ENCODE results near the gene CD68.
"Not testable (repeated sequence)": the region's sequence is repeated elsewhere in the genome, so short reads cannot be mapped to it uniquely, and the experiment has no call there.

The CD68 gene

DNA sequence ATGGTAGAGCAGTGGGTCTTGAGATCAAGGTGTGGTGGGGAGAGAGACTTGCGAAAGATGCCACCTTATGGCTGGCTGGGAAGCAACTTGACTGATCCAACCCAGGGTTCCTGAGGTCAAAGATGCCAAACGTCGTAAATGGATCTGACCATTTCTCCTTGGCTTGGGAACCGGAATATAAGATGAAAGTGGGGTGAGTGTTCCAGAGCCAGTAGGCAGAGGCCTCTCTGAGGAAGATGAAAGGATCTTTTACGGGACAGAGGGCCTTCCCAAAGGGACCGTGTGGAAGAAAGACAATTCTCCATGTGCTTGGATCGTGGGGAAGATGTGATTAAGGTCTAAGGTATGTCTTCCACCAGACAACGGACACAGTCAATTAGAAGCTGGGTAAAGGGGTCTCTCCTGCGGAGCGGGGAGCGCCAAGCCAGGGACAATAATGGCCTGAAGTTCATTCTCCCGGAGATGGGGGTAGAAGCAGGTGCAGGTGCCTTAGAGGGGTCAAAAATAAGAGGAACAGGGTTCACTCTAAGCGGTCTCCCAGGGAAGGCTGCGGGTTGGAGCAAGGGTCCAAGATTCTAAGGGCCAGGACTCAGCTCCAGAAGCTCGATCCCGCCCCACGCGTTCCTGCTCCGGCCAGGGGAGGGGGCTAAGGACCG, 34.5 kb downstream of the CD68 start:
- DNase-seq (ENCODE audit: low spot score): no peak

DNA sequence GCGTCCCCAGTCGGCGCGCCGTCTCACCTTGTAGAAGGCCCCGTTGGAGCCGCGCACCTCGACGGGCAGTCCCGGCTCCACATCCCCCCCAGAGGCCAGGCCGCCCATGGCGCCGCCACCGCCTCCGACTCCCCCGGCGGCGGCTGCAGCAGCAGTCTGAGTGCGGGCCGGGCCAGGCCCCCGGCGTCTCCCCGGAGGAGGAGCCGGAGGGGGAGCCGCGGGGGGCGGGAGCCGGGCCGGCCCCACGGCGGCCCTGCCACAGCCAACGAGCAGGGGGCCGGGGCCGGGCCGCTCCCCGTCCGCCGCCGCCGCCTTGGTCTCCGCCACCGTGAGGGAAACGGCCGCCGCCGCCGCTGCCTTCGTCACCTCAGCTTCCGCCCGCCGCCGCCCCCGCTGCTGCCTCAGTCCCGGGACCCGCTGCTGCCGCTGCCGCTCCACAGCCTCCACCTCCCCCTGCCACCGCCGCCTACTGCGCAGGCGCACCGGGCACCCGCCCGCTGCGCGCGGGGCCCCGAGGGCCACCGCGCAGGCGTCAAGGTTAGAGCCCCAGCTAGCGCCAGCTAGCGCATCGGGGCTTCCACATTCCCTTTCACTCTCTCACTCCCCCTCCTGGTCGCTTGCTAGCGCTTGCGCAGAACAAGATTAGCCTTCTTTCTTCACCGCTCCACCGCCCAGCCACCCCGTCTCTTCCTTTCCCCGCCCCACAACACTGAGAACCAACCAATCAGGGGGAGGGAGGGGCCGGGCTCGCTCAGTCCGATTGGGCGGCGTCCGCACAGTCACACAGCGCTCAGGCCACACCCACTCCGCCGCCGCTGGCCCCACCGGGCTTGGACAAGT, 35.2 kb downstream of the CD68 start, which contains the start of gene FXR2:
TSS of gene FXR2 (minus strand) at position 473 of the 840 bp plus-strand sequence. CDS start at position 108, 365 bp downstream.
- DNase-seq (ENCODE audit: low spot score): peak; percentile 100

DNA sequence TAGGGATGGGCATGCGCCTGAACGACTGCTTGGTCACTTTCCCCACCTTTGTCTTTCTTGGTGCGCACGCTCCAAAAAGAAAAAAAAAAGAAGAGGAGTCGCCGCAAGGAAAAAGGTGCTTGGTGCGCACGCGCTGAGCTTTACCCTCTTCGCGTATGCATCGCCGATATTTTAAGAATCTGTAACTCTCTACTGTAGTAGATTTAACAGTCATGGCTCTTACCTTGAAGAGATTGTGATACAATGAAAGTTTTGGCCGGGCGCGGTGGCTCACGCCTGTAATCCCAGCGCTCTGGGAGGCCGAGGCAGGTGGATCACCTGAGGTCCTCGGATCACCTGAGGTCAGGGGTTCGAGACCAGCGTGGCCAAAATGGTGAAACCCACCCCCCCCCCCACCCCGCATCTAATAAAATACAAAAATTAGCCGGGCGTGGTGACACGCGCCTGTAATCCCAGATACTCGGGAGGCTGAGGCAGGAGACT, 35.9 kb downstream of the CD68 start:
- DNase-seq (ENCODE audit: low spot score): no peak

DNA sequence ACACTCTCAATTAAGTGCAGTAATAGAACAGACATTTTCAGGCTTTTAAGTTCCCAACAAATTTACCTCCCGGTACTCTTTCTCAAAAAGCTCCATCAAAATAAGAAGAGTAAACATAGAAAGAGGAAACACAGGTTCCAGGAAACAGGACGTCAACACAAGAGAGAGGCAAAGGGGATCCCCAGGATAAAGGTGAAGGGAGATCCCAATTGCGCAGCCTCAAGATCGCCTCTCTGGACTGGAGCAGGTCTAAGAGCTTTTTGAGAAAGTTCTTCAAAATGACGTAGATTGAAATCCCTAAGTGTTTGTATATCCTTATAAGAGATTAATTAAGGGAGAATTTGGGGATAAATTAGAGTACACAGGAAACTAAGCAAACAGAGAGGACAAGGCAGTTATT, 39.2 kb downstream of the CD68 start:
- no peak for DNase-seq (ENCODE audit: low spot score)

DNA sequence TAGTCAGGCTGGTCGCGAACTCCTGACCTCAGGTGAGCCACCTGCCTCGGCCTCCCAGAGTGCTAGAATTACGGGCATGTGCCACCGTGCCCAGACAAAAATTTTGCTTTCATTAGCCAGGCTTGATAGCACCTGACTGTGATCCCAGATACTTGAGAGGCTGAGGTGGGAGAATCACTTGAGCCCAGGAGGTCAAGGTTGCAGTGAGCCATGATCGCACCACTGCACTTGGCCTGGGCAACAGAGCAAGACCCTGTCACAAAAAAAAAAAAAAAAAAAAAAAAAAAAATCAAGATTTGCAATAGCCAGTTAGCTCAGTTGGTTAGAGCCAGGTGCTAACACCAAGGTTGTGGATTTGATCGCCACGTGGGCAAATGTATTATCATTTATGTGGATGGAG, 41.4 kb downstream of the CD68 start:
- DNase-seq (ENCODE audit: low spot score): no peak

- DNase-seq (ENCODE audit: low spot score): no peak
Measured at GRCh38 chr17:7623661-7624060, 44.2 kb downstream of the CD68 start.

DNA sequence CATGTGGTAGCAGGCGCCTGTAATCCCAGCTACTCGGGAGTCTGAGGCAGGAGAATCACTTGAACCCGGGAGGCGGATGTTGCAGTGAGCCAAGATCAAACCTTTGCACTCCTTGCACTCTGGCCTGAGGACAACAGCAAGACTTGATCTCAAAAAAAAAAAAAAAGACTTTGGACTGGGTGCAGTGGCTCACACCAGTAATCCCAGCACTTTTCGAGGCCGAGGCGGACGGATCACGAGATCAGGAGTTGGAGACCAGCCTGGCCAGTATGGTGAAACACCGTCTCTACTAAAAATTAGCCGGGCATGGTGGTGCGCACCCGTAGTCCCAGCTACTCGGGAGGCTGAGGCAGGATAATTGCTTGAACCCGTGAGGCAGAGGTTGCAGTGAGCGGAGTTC, 46.3 kb downstream of the CD68 start:
- not testable (repeated sequence) for DNase-seq (ENCODE audit: low spot score)

- DNase-seq (ENCODE audit: low spot score): peak; percentile 45
Measured at GRCh38 chr17:7626307-7626706, 46.9 kb downstream of the CD68 start.

- no peak for DNase-seq (ENCODE audit: low spot score)
Measured at GRCh38 chr17:7626956-7627249, 47.5 kb downstream of the CD68 start.

DNA sequence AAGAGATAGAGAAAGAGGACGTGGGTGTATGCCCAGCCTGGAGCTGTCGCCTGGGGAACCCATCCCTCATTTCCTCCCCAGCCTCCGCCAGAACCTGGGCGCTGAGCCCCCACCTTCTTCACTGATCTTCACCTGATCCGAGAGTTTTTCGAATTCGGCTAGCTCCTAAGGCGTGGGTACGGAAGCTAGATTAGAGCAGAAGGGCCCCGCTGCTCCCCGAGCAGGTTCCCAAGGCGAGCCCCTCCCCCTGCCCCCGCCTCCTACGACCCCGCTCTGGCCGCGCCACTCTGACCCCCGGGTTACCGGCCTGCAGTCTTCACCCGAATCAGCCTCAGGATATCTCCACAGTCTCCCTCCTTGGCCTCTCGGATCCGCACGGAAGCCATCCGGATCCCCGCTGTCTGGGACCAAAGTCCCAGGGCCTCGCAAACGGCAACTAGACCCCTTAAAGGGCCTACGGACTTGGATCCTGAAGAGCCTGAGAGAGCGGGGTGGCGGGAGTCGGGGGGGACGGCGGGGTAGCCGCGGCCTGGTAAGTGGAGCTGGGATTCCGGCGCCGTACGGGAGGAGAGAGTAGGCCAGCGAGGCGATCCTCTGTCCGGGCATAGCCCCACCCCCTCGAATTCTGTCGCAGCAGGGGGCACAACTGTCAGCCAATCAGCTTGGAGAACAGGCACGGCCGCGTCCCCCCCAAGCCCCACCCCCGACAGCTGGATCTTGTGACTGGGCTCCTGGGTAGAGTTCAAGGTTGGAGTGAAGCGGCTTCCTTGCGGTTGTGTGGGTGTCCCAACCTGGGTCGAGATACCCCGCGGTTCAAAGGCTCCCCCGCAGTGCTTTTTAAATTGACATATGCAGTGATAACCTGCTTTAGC, 48.0 kb downstream of the CD68 start, which contains the start of gene SAT2:
TSS of gene SAT2 (minus strand) at position 572 of the 872 bp plus-strand sequence. CDS start at position 386, 186 bp downstream.
- peak; percentile 96 for DNase-seq (ENCODE audit: low spot score)

- no peak for DNase-seq (ENCODE audit: low spot score)
Measured at GRCh38 chr17:7629939-7630571, 50.6 kb downstream of the CD68 start, which contains the start of gene SHBG. Gene SHBG (plus strand): TSS chr17:7630135. CDS start chr17:7630173, 38 bp downstream.
